Vagina (tissue), 2 donors: Measurements from ENCODE around the gene C9orf85. TPM values are rescaled to one million over a fixed set of nuclear protein-coding genes. Genes with fewer than 3 reads are reported as not detected.

Experiments used
- DNase-seq, 2 donors: peaks; one replicate each; pipeline ENCODE4 v3.0.0-alpha.2; 2017; ENCODE audit errors: extremely low spot score in 2 of 2
- H3K27ac ChIP-seq: fragments of 200-600 bp; sonication (generic); one replicate; pipeline ENCODE4 v1.5.1; 2019
- H3K27me3 ChIP-seq: fragments of 200-600 bp; sonication (generic); one replicate; pipeline ENCODE4 v1.5.1; 2019
- H3K36me3 ChIP-seq, 2 donors: fragments of 200-600 bp; sonication (generic); one replicate each; pipeline ENCODE4 v1.5.1; 2017 to 2019
- H3K4me1 ChIP-seq: fragments of 200-600 bp; sonication (generic); one replicate; pipeline ENCODE4 v1.5.1; 2019
- H3K4me3 ChIP-seq, 2 donors: fragments of 200-600 bp; sonication (generic); 1 replicate in 1 of 2; 2 replicates in 1 of 2; pipeline ENCODE4 v1.5.1; 2016 to 2019
- H3K9me3 ChIP-seq: fragments of 200-600 bp; sonication (generic); one replicate; pipeline ENCODE4 v1.5.1; 2019
- POLR2A ChIP-seq, 2 donors: fragments of 450-650 bp; IDR thresholded peaks; one replicate each; pipeline ENCODE4 v1.6.1; 2017; ENCODE audit warnings: antibody characterized with exemption in 2 of 2, mild to moderate bottlenecking in 2 of 2, moderate library complexity in 2 of 2
- POLR2AphosphoS5 ChIP-seq, 2 donors: sonication (generic); formaldehyde crosslinking; IDR thresholded peaks; one replicate each; pipeline ENCODE4 v1.9.0; 2017; ENCODE audit warnings: antibody characterized with exemption in 2 of 2, mild to moderate bottlenecking in 2 of 2, low read depth in 1 of 2; ENCODE audit not compliant: insufficient read depth in 1 of 2
- intact Hi-C: fragments of 100-400 bp; cut with DNase I; formaldehyde crosslinking; loops from one replicate; pipeline ENCODE4 v1.15.1; 2023
- total RNA-seq: library from RNA; depleted of rRNA; stranded (reverse); fragments of >200 nt; gene quantifications from one replicate; pipeline ENCODE4 v1.2.3, GENCODE V29; 2016
- TF ChIP-seq, protein P1 (sequence below), 3 experiments: fragments of 450-650 bp in 2 of 3; fragments of 200-600 bp in 1 of 3; sonication (generic) in 1 of 3; IDR thresholded peaks; one replicate each; pipeline ENCODE4 v1.5.1; 2017 to 2019; ENCODE audit warnings: antibody characterized with exemption in 3 of 3, mild to moderate bottlenecking in 2 of 3, moderate library complexity in 2 of 3

The C9orf85 gene
- total RNA-seq, 1 donor from 2014 or later = 5.4 TPM

DNA sequence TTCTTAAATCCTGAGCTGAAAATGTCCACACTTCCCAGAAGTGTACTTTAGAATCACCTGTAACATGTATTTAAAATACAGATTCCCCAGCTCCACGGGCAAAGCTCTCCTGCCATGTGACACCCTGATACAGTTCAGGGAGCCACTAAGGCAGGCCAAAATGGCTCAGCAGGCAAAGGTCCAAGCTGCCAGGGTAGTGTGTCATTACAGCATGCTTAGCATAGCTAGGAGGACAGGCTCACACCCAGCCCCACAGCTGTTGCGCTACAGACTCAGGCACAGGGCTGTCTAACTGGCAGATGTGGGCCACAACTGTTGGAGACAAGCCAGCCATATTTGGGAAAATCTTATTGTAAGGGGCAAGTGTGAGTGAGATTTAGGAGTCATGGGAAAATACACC, 73.0 kb downstream of the C9orf85 start:
- Histone ChIP-seq H3K4me1 (no peaks in the 10 kb centered on the region), H3K9me3 (no peaks in the 10 kb centered on the region), H3K27me3 (no peaks in the 10 kb centered on the region), H3K36me3 (no peaks in the 10 kb centered on the region), H3K27ac (no peak overlapping the region), H3K4me3 (no peak overlapping the region)
- no peak for DNase-seq
- TF ChIP-seq, protein P1, sequence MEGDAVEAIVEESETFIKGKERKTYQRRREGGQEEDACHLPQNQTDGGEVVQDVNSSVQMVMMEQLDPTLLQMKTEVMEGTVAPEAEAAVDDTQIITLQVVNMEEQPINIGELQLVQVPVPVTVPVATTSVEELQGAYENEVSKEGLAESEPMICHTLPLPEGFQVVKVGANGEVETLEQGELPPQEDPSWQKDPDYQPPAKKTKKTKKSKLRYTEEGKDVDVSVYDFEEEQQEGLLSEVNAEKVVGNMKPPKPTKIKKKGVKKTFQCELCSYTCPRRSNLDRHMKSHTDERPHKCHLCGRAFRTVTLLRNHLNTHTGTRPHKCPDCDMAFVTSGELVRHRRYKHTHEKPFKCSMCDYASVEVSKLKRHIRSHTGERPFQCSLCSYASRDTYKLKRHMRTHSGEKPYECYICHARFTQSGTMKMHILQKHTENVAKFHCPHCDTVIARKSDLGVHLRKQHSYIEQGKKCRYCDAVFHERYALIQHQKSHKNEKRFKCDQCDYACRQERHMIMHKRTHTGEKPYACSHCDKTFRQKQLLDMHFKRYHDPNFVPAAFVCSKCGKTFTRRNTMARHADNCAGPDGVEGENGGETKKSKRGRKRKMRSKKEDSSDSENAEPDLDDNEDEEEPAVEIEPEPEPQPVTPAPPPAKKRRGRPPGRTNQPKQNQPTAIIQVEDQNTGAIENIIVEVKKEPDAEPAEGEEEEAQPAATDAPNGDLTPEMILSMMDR (IDR thresholded peaks at IDR 0.05) = no peak
- TF ChIP-seq POLR2AphosphoS5 (IDR thresholded peaks at IDR 0.05; ENCODE audit: insufficient read depth in 1 of 2, low read depth in 1 of 2) (no peak), POLR2A (IDR thresholded peaks at IDR 0.05) (no peak)
- intact Hi-C loops = no loop called here

- DNase-seq = no peak
- Histone ChIP-seq H3K9me3 (no peaks in the 10 kb centered on the region), H3K36me3 (no peaks in the 10 kb centered on the region), H3K4me3 (no peak overlapping the region), H3K27ac (no peak overlapping the region), H3K27me3 (no peaks in the 10 kb centered on the region), H3K4me1 (no peaks in the 10 kb centered on the region)
- intact Hi-C loops = no loop called here
- TF ChIP-seq POLR2AphosphoS5 (IDR thresholded peaks at IDR 0.05; ENCODE audit: insufficient read depth in 1 of 2, low read depth in 1 of 2) (no peak), POLR2A (IDR thresholded peaks at IDR 0.05) (no peak)
- TF ChIP-seq, protein P1 (IDR thresholded peaks at IDR 0.05) = no peak
Measured at GRCh38 chr9:71984831-71985281, 73.4 kb downstream of the C9orf85 start.

DNA sequence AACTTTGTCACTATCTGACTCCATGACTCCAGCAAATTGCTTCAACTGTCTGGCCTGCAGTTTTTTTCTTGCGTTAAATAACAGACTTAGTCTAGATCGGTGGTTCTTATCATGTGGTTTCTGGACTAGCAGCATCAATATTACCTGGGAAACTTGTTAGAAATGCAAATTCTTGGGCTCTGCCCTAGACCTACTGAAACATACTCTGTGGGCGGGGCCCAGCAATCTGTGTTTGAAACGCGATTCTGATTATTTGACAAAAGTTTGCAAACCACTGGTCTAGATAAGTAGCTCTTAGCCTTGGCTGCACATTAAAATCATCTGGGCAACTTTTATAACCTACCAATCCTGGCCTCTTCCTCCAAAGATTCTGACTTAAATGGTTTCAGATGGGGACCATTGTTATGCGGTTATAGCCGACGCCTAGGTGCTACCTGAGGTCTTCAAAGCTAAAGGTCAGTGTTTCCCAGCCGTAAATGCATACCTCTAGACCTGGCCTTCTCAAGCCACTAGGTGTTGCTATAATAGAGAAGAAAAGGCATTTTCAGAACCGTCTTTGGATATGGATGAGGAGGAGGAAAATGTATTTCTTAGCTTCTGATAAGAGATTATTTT, 74.0 kb downstream of the C9orf85 start:
- H3K9me3 ChIP-seq = no peaks in the 10 kb centered on the region
- no peaks in the 10 kb centered on the region for H3K27me3 ChIP-seq
- H3K36me3 ChIP-seq = no peaks in the 10 kb centered on the region
- no peak for DNase-seq
- no peaks in the 10 kb centered on the region for H3K4me1 ChIP-seq
- TF ChIP-seq, protein P1 (IDR thresholded peaks at IDR 0.05) = no peak
- TF ChIP-seq POLR2AphosphoS5 (IDR thresholded peaks at IDR 0.05; ENCODE audit: insufficient read depth in 1 of 2, low read depth in 1 of 2) (no peak), POLR2A (IDR thresholded peaks at IDR 0.05) (no peak)
- intact Hi-C loops = no loop called here
- H3K27ac ChIP-seq = no peak overlapping the region
- H3K4me3 ChIP-seq = no peak overlapping the region

DNA sequence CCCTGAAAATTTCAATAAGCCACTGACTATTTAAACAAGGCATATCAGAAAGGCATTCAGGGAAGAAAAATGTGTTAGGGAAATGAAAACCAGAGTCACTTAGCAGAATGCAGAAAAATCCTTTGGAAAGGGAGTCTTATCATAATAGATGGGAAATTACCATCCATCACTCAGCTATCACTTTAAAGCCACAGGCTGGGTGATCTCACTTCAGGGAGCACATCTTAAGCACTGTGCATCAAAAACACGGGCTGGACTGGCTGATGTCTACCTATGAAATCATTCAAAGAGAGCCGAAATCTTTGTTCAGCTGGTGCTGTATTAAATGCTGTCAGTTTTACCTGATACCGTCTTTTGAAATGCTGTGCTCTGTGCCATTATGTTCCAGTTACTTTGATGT, 75.5 kb downstream of the C9orf85 start:
- Histone ChIP-seq H3K4me1 (no peaks in the 10 kb centered on the region), H3K36me3 (no peaks in the 10 kb centered on the region), H3K27me3 (no peaks in the 10 kb centered on the region), H3K4me3 (no peak overlapping the region), H3K27ac (no peak overlapping the region), H3K9me3 (no peaks in the 10 kb centered on the region)
- DNase-seq = no peak
- TF ChIP-seq, protein P1 (IDR thresholded peaks at IDR 0.05) = no peak
- no peak for TF ChIP-seq POLR2AphosphoS5 (IDR thresholded peaks at IDR 0.05; ENCODE audit: insufficient read depth in 1 of 2, low read depth in 1 of 2)
- no peak for TF ChIP-seq POLR2A (IDR thresholded peaks at IDR 0.05)
- intact Hi-C loops = no loop called here
